IPS DF 4.7 (cell line): ENCODE results near the gene BCL7A.

Experiments used
- DNase-seq: peaks from one replicate; pipeline ENCODE4 v3.0.0-alpha.2; 2013; ENCODE audit warnings: low spot score; ENCODE audit errors: extremely low read depth

The BCL7A gene

DNA sequence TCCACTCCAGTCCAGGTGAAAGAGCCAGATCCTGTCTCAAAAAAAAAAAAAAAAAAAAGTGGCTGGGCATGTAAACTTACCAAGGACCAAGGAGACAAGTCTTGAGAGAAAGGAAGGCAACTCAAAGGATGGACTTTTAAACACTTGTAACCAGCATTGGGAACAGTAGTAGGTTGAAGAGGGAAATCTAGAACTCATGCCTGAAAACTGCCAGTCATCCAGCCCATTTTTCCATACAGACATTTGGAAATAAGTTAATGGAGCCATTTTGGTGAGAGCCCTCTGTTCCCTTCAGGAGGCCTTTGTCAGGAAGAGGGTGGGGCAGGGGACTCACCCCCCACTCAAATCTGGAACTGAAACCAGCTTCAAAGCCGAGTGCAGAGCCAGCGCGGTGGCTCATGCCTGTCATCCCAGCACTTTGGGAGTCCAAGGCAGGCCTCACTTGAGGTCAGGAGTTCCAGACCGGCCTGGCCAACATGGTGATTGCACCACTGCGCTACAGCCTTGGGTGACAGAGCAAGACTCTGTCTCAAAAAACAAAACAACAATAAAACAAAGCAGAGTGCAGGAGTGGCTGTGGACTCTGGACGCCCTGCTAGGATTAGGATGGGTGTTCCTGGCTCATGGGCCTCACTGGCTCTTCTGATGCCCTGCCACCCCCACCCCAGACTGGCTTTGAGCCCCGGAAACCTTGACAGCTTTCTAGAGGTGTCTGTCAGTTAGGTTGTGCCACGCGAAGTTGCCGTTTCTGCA lies 55.2 kb downstream of the BCL7A start:
- DNase-seq, result no peak

DNA sequence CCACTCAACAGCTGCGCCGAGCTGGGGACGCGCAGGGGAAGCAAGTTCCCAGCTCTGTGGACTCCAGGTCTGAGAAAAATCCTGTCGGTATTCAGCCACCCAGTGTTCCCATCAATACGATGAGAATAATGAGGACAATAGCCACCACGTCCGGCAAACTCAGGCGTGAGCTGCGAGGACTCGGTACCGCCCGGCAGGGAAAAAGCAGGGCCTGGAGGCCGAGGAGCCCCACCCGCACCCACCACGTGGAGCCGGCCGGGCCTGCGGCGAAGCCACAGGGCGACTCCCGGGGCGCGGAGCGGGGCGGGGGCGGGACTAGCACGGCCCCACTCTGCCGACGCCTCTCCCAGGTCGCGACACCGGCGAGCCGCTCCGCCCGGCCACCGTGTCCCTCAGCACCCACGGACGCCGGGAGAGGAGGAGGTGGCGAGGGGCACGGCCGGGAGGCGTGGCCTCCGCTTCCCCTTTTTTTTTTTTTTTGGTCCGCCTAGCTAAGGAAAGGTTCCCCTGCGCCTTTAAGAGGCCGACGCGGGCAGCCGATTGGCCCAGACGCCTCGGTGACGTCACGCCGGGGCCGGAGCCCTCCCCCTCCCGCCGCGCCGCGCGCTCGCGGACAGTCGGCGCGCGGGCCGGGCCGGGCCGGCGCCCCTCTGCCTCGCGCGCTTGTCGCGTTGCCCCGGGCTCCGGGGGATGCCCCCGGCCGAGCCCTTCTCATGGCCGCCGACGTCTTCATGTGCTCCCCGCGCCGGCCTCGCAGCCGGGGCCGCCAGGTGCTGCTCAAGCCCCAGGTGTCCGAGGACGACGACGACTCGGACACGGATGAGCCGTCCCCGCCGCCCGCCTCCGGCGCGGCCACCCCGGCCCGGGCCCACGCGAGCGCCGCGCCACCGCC lies 56.7 kb downstream of the BCL7A start, which contains the start of gene MLXIP:
MLXIP (plus strand) TSS at position 616 of the 892 bp plus-strand sequence; CDS start at position 714, 98 bp downstream.
- no peak for DNase-seq

DNA sequence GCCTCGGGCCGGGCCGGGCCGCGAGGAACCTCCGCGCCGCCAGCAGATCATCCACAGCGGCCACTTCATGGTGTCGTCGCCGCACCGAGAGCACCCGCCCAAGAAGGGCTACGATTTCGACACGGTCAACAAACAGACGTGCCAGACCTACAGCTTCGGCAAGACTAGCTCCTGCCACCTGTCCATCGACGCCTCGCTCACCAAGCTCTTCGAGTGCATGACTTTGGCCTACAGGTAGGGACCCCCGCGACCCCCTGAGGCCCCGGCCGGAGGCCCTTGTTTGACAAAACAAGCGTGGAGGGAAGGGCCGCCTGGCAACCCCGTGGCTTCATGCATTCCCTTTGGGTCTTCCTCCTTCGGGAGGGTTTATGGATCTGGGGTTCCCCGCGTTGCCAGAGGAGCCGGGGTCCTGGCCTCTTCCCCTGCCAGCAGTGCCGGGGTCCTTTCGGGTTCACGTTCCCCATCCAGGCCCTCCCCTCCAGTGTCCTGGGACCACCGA lies 57.4 kb downstream of the BCL7A start:
- DNase-seq, result no peak

DNA sequence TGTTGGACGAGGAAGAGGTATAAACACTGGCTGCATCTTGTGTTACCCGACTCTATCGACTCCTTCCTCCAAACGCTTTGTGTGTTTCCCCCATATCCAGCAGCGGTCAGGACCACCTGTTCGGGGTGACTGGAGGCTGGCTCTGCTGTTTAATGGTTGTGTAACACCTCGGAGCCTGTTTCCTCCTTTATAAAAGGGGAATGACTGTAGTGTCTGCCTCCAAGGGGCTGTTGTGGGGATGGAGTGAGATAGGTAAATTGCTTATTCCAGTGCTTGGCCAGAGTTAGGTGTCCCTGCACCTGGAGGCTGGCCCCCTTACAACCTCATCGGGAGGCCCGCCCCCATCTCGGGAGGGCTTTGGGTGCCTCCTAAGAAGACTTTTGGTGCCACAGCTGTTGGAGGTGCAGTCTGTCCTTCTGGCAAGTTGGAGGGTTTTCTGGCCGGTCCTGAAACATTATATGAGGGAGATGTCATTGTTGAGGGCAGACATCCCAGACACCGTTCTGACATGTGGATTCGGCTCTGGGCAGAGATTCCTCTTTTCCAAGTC lies 57.9 kb downstream of the BCL7A start:
- DNase-seq, result no peak

DNA sequence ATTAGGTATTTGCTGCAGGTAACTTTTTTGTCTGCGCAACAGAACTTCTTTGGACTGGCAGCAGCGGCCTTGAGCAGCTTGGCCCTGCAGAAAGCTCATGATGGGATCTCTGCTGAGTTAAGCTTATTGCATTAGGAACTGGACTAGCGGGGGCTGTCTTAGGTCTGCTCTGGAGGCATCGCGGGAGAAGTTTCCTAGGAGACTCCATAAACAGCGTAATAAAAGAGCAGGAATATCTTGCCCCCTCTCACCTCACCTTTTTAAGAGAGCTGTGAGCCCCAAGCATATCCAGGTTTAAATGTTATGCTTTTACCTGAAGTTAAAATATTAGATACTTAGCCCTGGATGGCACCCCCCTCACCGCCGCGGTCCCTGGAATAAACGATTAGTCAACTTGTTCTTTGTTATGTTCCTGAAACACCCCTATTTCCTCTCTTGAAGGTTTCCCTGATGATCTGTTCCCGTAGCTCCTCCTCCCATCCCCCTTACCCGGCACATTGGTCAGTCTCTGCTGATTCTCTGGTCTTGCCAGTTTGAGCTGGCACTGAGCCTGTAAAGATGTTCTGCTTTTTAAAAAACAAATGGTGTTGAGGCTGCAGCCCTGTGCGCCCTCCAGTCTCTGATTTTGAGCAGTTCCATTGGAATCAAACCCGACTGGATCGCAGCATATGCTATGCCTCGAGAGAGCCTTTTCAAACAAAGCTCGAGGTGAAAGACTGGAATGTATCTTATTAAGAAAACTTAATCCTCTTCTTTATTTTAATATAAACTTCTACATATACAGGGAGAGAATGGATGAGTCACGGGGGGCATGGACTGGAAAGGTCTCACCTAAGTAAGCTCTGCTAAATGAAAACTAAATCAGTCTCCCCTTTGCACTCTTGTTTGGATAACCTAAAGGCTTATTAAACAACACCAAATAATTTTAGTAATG lies 58.7 kb downstream of the BCL7A start:
- DNase-seq, result no peak

DNA sequence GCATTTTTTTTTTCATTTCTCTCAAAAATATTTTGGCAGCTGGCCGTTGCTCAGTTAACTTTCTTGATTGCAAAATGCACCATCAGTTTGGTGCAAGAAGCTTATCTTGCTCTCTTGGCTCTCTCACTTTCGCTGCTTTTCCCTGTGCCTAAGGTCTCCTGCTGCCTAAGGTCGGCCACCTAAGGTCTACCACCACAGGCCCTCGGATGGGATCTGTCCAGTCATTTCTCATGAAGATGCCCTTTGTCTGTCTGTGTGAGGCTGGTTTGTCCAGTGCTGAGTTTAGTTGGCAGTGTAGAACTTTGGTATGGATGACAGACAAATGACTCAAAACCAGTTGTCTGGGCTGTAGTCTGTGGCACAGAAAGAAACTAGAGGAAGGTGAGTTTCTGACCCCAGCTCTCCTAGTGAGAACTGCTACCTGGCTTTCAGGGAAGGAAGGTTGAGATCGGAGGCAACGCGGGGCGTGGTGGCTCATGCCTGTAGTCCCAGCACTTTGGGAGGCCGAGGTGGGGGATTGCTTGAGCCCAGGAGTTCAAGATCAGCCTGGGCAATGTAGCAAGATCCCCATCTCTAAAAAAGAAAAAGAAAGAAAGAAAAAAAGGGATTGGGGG lies 59.5 kb downstream of the BCL7A start:
- DNase-seq, result no peak

DNA sequence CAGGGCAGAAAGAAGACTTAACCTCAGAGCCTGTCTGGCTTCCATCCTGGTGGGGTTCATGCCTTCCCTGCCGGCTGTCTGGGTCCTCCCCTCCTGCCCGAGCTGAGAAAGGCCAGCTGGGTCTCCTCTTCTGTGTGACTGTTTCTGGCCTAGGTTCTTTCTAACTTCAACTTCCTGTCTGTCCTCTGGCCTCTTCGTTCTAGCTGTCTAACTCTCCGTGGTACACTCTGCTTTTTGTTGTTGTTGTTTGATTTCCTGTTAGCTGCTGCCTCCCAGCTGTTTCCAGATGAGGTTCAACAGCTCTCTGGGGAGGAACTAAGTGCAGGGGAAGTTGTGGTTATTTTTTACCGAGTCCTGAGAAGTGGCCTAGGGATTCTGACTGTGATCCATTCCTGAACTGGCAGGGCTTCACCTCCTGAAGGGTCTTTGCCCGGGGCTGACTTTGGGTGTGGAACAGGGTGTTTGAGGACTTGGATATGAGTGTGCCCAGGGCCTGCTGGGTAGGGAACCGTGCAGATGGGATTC lies 60.1 kb downstream of the BCL7A start:
- DNase-seq, result no peak

DNA sequence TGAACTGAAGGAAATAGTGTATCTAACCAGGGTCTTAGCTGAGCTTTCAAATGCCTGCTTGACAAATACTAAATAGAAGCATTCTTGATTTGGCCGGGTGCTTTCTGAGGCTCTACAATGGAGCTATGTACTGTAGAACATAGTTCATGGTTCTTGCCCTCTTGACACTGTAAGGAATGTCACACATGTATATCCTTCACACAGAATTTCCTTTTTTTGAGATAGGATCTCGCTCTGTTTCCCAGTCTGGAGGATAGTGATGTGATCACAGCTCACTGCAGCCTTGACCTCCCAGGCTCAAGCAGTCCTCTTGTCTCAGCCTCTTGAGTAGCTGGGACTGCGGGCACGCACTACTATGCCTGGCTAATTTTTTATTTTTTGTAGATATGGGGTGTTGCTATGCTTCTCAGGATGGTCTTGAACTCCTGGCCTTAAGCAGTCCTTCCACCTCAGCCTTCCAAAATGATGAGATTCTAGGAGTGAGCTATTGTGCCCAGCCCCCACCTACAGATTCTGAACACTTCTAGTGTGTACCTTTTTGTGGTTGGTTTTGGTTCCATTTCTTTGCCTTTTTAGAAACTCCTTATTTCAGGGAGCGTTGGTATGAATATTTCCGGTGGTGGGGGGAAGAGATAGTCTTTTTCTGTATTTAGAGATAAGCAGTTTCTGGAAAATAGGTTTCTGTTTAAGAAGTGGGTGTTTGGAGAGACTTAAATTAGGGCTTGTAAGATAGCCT lies 61.1 kb downstream of the BCL7A start:
- no peak for DNase-seq

DNA sequence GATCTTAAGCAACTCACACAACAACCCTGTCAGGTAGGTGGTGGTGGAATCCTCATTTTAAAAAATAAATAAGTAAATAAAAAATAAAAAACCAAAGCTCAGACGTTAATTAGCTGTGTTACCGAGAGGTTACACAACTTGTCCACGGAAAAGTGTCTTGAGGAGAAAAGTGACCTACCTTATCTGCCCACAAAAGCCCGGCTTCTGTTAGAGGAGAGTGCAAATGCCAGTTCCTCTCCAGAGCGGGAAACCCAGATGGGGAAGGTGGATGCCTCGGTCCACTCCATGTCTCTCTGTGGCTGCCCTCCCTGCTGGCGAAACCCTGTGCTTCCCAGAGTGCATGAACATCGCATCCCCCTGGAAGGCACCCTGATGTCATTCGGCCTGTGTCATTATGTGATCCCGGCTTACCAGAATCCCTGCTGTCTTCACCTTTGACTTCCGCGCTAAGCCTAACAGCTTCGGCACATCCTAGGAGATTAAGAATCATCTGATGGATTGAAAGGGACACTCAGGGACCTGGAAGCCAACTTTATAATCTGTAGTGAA lies 63.2 kb downstream of the BCL7A start:
- DNase-seq, result no peak

DNA sequence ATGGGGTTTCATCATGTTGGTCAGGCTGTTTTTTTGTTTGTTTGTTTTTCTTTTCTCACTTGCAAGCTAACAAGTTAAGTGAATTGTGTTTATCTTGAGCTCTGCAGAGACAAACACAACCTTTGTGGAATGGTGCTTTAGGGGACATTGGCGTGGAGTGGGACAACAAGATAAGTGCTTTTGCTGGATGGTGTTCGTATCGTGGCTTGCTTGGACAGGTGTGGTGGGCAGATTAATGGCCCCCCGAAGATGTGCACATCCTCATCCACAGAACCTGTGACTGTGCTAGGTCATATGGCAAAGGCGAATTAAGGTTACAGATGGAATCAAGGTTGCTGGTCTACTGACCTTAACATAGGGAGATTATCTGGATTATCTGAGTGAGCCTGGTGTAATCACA lies 63.9 kb downstream of the BCL7A start:
- no peak for DNase-seq

DNA sequence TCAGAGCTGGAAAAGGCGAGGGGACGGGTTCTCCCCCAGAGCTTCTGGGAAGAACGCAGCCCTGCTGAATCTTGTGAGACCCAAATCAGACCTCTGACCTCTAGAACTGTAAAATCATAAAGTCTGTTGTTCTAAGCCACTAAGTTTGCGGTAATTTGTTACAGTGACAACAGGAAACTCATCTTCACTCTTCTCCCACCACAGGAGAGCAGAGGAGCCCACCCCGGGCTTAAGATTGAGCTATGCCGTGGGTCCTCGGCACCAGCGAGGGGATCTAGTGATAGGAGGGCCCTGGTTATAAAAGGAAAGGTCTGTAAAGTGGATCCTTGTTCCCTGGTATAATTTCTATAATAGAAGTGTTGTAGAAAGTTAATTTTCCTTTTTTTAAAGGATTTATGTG lies 64.4 kb downstream of the BCL7A start:
- no peak for DNase-seq

DNA sequence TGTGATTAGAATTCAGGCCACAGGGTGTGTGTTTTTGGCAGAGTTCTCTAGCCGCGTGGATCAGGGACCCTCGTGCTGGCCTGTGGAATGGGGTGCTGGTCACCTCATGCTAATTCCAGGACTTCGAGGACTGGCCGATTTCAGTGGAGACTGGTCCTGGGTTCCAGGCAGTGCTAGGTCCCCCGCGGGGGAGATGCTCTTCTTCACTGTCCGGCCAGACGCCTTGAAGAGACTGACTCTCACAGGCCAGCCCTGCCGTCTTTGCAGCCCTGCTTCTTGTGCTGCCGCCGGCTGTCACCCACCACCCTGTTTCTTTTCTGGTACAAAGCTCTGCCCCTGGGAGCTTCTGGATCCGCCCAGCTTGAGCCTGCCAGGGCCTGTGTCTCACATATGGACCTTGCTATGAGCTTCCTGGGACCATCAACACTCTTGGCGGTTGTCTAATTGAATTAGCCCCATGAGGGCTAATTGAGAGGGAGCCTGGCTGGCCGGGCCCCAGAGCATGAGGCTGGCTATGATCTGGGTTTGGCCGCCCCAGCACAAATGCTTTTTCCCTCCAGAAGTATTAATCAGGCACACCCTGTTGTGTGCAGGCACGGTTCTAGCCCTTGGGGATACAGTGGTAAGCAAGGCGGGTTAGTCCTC lies 65.1 kb downstream of the BCL7A start:
- no peak for DNase-seq

DNA sequence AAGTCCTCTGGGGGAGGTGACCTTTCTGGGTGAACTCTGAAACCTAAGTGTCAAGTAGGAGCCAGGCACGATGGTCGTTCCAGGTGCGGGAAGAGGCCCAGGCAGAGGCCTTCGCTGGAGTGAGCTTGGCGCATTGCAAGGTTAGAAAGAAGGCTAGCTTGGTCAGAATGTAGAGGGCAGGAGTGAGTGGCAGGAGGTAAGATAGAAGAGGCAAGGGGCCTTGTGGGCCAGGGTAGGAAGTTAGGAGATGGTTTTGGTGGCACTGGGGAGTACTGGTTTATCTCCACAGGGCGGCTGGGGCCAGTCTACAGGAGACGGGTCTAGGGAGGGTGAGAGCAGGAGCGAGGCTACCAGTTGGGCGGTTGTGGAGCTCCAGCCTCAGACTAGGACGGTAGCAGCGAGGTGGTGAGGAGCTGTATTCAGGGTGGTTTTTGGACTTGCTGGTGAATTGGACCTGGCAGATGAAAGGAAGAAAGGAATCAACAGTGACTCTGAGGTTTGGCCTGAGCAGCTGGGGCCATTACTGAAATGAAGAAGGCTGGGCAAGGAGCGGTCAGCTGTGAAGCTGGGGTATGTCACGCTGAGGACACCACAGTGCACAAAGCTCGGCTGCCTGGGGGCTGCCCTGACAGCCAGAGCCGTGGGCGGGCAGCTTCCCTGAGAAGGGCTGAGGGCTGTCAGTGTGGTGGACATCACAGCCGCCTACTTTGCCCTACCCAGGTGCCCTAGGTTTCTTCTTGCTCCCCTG lies 65.9 kb downstream of the BCL7A start:
- DNase-seq, result no peak

DNA sequence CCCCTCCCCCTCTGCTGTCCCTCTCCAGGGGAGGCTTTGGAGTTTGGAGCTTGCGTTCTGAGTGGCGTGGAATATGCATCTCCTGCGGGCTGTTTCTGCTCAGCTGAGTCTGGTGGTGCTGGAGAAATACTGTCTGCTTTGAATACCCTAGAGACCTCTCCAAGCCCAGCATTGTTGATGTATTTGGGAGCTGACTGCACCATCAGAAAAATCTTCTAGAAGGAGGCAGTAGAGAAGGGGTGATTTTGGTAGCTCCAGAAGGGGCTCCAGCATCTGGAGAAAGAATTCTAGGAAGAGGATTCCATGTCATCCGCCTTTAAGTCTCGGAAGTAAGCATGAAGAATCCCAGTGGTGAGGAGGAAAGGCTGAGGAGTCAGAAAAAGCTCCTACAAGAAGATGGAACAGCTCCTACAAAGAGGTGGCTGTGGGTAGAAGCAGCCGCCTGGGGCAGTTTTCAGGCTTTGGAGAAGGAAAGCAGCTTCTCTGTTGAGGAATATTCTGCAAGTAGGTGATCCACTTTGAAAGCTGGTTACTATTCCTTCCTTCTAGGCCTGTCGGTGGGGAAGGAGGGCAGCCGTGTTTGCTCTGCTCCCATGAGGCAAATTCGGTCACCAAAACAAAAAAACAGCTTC lies 66.6 kb downstream of the BCL7A start:
- no peak for DNase-seq

DNA sequence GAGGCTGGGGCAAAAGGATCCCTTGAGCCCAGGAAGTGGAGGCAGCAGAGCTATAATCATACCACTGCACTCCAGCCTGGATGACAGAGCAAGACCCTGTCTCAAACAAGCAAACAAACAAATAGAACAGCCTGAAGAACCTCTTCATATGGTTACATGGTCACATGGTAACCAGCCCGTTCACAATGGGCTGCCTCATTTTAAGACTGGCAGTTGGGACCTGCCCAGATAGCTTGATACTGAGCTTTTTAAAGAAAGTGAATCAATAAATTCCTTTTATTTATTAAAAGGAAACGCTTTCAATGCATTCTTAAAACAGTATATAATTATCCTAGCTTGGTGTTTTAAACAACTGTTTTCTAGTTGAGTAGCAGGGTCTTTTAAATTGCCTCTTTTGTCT lies 67.4 kb downstream of the BCL7A start:
- no peak for DNase-seq

DNA sequence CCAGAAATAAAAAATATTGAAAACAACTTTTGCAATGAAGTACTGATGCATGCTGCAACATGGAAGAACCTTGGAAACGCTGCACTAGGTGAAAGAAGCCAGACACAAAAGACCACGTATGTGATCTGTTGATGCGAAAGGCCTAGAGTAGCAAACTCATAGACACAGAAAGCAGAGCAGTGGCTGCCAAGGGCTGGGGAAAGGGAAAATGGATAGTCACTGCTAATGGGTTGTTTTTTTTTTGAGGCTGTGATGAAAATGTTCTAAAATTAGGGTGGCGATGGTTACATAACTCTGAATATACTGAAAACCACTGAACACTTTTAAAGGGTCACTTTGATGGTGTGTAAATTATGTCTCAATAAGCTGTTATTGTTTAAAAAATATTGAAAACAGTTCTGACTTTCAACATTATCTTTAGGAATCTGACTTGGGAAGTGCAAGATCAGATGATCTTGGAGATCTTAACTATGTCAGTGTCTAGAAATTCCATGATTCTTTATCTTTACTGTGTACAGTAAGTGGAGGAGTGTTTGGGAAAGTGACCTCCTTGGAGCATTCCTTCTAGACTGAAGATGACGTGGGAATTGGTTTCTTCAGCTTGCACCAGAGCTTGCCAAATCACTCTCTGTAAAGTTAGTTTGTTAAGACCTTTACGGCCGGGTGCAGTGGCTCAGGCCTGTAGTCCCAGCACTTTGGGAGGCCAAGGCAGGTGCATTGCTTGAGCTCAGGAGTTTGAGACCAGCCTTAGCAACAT lies 69.3 kb downstream of the BCL7A start:
- no peak for DNase-seq
